ENCODE data around the gene PFKFB3.
"Not testable (repeated sequence)": the region's sequence is repeated elsewhere in the genome, so short reads cannot be mapped to it uniquely, and the experiment has no call there.

The PFKFB3 gene

GRCh38 chr10:6272126-6272525 lies 69.4 kb downstream of the PFKFB3 start:
- no peak for DNase-seq (ENCODE audit: low read depth)

GRCh38 chr10:6273351-6273750 lies 70.6 kb downstream of the PFKFB3 start:
- no peak for DNase-seq (ENCODE audit: low read depth)

GRCh38 chr10:6274040-6274439 lies 71.3 kb downstream of the PFKFB3 start:
- DNase-seq (ENCODE audit: low read depth) = no peak

GRCh38 chr10:6274484-6274883 lies 71.8 kb downstream of the PFKFB3 start:
- no peak for DNase-seq (ENCODE audit: low read depth)

GRCh38 chr10:6275022-6275997 lies 72.6 kb downstream of the PFKFB3 start:
- DNase-seq (ENCODE audit: low read depth) = peak; percentile 66

GRCh38 chr10:6276356-6276755 lies 73.6 kb downstream of the PFKFB3 start:
- no peak for DNase-seq (ENCODE audit: low read depth)

GRCh38 chr10:6278519-6279120 lies 75.9 kb downstream of the PFKFB3 start:
- DNase-seq (ENCODE audit: low read depth) = no peak

- DNase-seq (ENCODE audit: low read depth) = no peak
Measured at GRCh38 chr10:6279540-6280267, 77.0 kb downstream of the PFKFB3 start.

- no peak for DNase-seq (ENCODE audit: low read depth)
Measured at GRCh38 chr10:6280291-6280690, 77.6 kb downstream of the PFKFB3 start.

- DNase-seq (ENCODE audit: low read depth) = no peak
Measured at GRCh38 chr10:6282454-6282958, 79.8 kb downstream of the PFKFB3 start.

- DNase-seq (ENCODE audit: low read depth) = no peak
Measured at GRCh38 chr10:6283655-6284054, 80.9 kb downstream of the PFKFB3 start.

GRCh38 chr10:6290621-6291020 lies 87.9 kb downstream of the PFKFB3 start:
- not testable (repeated sequence) for DNase-seq (ENCODE audit: low read depth)

GRCh38 chr10:6292741-6293151 lies 90.0 kb downstream of the PFKFB3 start:
- no peak for DNase-seq (ENCODE audit: low read depth)

- DNase-seq (ENCODE audit: low read depth) = not testable (repeated sequence)
Measured at GRCh38 chr10:6296425-6296824, 93.7 kb downstream of the PFKFB3 start.

GRCh38 chr10:6296828-6297251 lies 94.1 kb downstream of the PFKFB3 start:
- DNase-seq (ENCODE audit: low read depth) = no peak

- no peak for DNase-seq (ENCODE audit: low read depth)
Measured at GRCh38 chr10:6297522-6297921, 94.8 kb downstream of the PFKFB3 start.

- no peak for DNase-seq (ENCODE audit: low read depth)
Measured at GRCh38 chr10:6297951-6298381, 95.2 kb downstream of the PFKFB3 start.

- no peak for DNase-seq (ENCODE audit: low read depth)
Measured at GRCh38 chr10:6298428-6298827, 95.7 kb downstream of the PFKFB3 start.

GRCh38 chr10:6299234-6299633 lies 96.5 kb downstream of the PFKFB3 start:
- no peak for DNase-seq (ENCODE audit: low read depth)

GRCh38 chr10:6299743-6300105 lies 97.0 kb downstream of the PFKFB3 start:
- no peak for DNase-seq (ENCODE audit: low read depth)

GRCh38 chr10:6300106-6300783 lies 97.5 kb downstream of the PFKFB3 start:
- DNase-seq (ENCODE audit: low read depth) = no peak

Measured in stimulated activated CD8-positive, alpha-beta memory T cell treated with anti-CD3 and anti-CD28 coated beads, Interleukin-12 subunit alpha, Interleukin-12 subunit beta, amount 100 ng/mL, for 1 hour (primary cell).